AG04449 (cell line): ENCODE data around the gene PLEKHA6.

ENCODE experiments used
- CTCF ChIA-PET: fragments of 350-600 bp; formaldehyde crosslinking; extraction: SDS; loops from one replicate; lab custom pipeline; 2021; ENCODE audit warnings: antibody characterized with exemption; lab: Yijun Ruan, JAX
- POLR2A ChIA-PET: fragments of 400-600, 350-600 bp; formaldehyde crosslinking; extraction: SDS; loops from one replicate; lab custom pipeline; 2020; ENCODE audit warnings: antibody characterized with exemption, inconsistent platforms; lab: Yijun Ruan, JAX
- DNase-seq: peaks from one replicate; pipeline ENCODE4 v3.0.0-alpha.2; 2010; ENCODE audit warnings: low read depth, low spot score
- H3K4me3 ChIP-seq: 2 replicates; pipeline ENCODE4 v1.5.1; 2011; ENCODE audit warnings: low read depth, mild to moderate bottlenecking, control low read depth, low read length
- CTCF ChIP-seq: IDR thresholded peaks from one replicate; pipeline ENCODE4 v1.5.1; 2011; ENCODE audit warnings: mild to moderate bottlenecking, moderate library complexity, low read length, control low read depth, inconsistent platforms; ENCODE audit not compliant: insufficient read depth; ENCODE audit errors: missing control alignments

PLEKHA6 gene

GRCh38 chr1:204398197-204399125 lies 38.7 kb upstream of the PLEKHA6 start:
- DNase-seq = no peak
- ChIA-PET CTCF (interaction anchor here (0.6 to 6.7 kb wide), 62 partner anchors 11 to 539 kb away, joined by 3 to 111 read pairs (median 5); partner anchors contain the start of genes ETNK2, GOLT1A, KISS1 and PLEKHA6), POLR2A (interaction anchor here (1.0 to 3.1 kb wide), 3 partner anchors 9 to 13 kb away, joined by 4 to 8 read pairs (median 4); no protein-coding TSS in a partner anchor)
- H3K4me3 ChIP-seq = no peak overlapping the region
- peak; percentile 74 for TF ChIP-seq CTCF

GRCh38 chr1:204396015-204396583 lies 36.4 kb upstream of the PLEKHA6 start:
- H3K4me3 ChIP-seq = no peak overlapping the region
- TF ChIP-seq CTCF = no peak
- CTCF ChIA-PET = interaction anchor here (1.0 to 6.7 kb wide), 12 partner anchors 8 to 535 kb away, joined by 3 to 111 read pairs (median 11); partner anchors contain the start of genes GOLT1A and SNRPE
- no peak for DNase-seq
- POLR2A ChIA-PET = interaction anchor here (0.7 kb wide), 1 partner anchor 106 kb away, joined by 5 read pairs; no protein-coding TSS in a partner anchor

GRCh38 chr1:204391629-204392028 lies 31.9 kb upstream of the PLEKHA6 start:
- ChIA-PET CTCF (interaction anchor here (0.9 to 1.0 kb wide), 2 partner anchors 111 to 176 kb away, joined by 3 read pairs; no protein-coding TSS in a partner anchor), POLR2A (no interaction called here)
- no peak overlapping the region for H3K4me3 ChIP-seq
- no peak for TF ChIP-seq CTCF
- DNase-seq = no peak

- ChIA-PET CTCF (interaction anchor here (0.9 to 6.8 kb wide), 4 partner anchors 7 to 177 kb away, joined by 3 to 87 read pairs (median 7); partner anchors contain the start of gene GOLT1A), POLR2A (no interaction called here)
- H3K4me3 ChIP-seq = no peak overlapping the region
- no peak for DNase-seq
- TF ChIP-seq CTCF = no peak
These were observed 31.2 kb upstream of the PLEKHA6 start for GRCh38 chr1:204390751-204391466.

- no peak for TF ChIP-seq CTCF
- ChIA-PET POLR2A (interaction anchor here (1.4 kb wide), 1 partner anchor 13 kb away, joined by 4 read pairs; no protein-coding TSS in a partner anchor), CTCF (interaction anchor here (0.9 to 6.8 kb wide), 5 partner anchors 8 to 178 kb away, joined by 3 to 87 read pairs (median 9); no protein-coding TSS in a partner anchor)
- no peak for DNase-seq
- H3K4me3 ChIP-seq = no peak overlapping the region
These were observed 26.0 kb upstream of the PLEKHA6 start for GRCh38 chr1:204385727-204386126.
